NK-92 (cell line): ENCODE data around the gene PRUNE2.

ENCODE experiments used
- DNase-seq: peaks from one replicate; lab custom pipeline; 2025; ENCODE audit not compliant: unreplicated experiment; lab: John Stamatoyannopoulos, UW

PRUNE2 gene

GRCh38 chr9:76581731-76582130 is 324.2 kb downstream of the PRUNE2 start:
- no peak for DNase-seq

GRCh38 chr9:76580820-76581219 is 325.1 kb downstream of the PRUNE2 start:
- no peak for DNase-seq

- DNase-seq: no peak
Measured at GRCh38 chr9:76580188-76580587, 325.7 kb downstream of the PRUNE2 start.

- no peak for DNase-seq
Measured at GRCh38 chr9:76576344-76576743, 329.6 kb downstream of the PRUNE2 start.

- no peak for DNase-seq
Measured at GRCh38 chr9:76575761-76576160, 330.2 kb downstream of the PRUNE2 start.

- no peak for DNase-seq
Measured at GRCh38 chr9:76573905-76574760, 331.8 kb downstream of the PRUNE2 start.

- DNase-seq: no peak
Measured at GRCh38 chr9:76573408-76573807, 332.5 kb downstream of the PRUNE2 start.

GRCh38 chr9:76572151-76572550 is 333.8 kb downstream of the PRUNE2 start:
- no peak for DNase-seq

- no peak for DNase-seq
Measured at GRCh38 chr9:76571743-76572146, 334.2 kb downstream of the PRUNE2 start.

- DNase-seq: no peak
Measured at GRCh38 chr9:76571288-76571687, 334.6 kb downstream of the PRUNE2 start.

- DNase-seq: no peak
Measured at GRCh38 chr9:76570826-76571225, 335.1 kb downstream of the PRUNE2 start.

GRCh38 chr9:76567086-76567485 is 338.8 kb downstream of the PRUNE2 start:
- DNase-seq: no peak

GRCh38 chr9:76564297-76564696 is 341.6 kb downstream of the PRUNE2 start:
- no peak for DNase-seq

- DNase-seq: no peak
Measured at GRCh38 chr9:76562511-76562911, 343.4 kb downstream of the PRUNE2 start.

- DNase-seq: no peak
Measured at GRCh38 chr9:76561900-76562299, 344.0 kb downstream of the PRUNE2 start.
